Activated naive CD4-positive, alpha-beta T cell treated with anti-CD3 and anti-CD28 coated beads, Interleukin-2, amount 50 U/mL, for 24 hours (primary cell): ENCODE measurements around the gene MEIS2.

Experiments
- H3K27ac Mint-ChIP-seq: one replicate; pipeline ENCODE4 v1.8.0; 2021; ENCODE audit warnings: mild to moderate bottlenecking, mixed read lengths
- H3K27me3 Mint-ChIP-seq: one replicate; pipeline ENCODE4 v1.8.0; 2021; ENCODE audit warnings: mixed read lengths
- H3K36me3 Mint-ChIP-seq: one replicate; pipeline ENCODE4 v1.8.0; 2021; ENCODE audit warnings: mixed read lengths
- H3K4me1 Mint-ChIP-seq: one replicate; pipeline ENCODE4 v1.8.0; 2021; ENCODE audit warnings: mixed read lengths
- H3K4me3 Mint-ChIP-seq: one replicate; pipeline ENCODE4 v1.8.0; 2021; ENCODE audit warnings: mild to moderate bottlenecking, mixed read lengths
- H3K9me3 Mint-ChIP-seq: one replicate; pipeline ENCODE4 v1.8.0; 2021; ENCODE audit warnings: mixed read lengths

Gene MEIS2

GRCh38 chr15:36897834-36898233, 202.5 kb downstream of the MEIS2 start:
- no peak overlapping the region for H3K4me3 Mint-ChIP-seq
- no peaks in the 10 kb centered on the region for H3K4me1 Mint-ChIP-seq
- peaks cover 8% of the 10 kb centered on the region for H3K27me3 Mint-ChIP-seq
- H3K36me3 Mint-ChIP-seq, result no peaks in the 10 kb centered on the region
- H3K27ac Mint-ChIP-seq, result no peak overlapping the region
- peaks cover 6% of the 10 kb centered on the region for H3K9me3 Mint-ChIP-seq

DNA sequence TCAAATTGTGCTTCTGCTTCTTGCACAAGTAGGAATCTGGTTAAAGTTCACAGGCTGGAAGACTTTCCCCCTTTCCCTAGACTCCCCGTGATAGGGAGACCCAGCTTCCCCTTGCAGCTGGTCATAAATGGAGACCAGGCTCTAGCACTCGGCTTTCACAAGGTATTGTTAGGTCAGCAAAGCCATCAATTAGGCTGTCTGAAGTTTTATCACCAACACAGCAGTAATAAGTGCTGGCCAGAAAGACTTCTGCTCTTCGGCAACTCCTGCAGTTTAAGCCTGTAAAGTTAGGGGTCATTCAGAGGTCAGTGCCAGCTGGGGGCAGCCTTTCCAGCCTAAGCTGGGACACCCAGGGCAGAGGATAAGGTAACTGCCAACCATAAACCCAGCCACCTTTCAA, 203.4 kb downstream of the MEIS2 start:
- Mint-ChIP-seq H3K27me3 (peaks cover 8% of the 10 kb centered on the region), H3K4me3 (no peak overlapping the region), H3K9me3 (peaks cover 6% of the 10 kb centered on the region), H3K4me1 (no peaks in the 10 kb centered on the region), H3K27ac (no peak overlapping the region), H3K36me3 (no peaks in the 10 kb centered on the region)

DNA sequence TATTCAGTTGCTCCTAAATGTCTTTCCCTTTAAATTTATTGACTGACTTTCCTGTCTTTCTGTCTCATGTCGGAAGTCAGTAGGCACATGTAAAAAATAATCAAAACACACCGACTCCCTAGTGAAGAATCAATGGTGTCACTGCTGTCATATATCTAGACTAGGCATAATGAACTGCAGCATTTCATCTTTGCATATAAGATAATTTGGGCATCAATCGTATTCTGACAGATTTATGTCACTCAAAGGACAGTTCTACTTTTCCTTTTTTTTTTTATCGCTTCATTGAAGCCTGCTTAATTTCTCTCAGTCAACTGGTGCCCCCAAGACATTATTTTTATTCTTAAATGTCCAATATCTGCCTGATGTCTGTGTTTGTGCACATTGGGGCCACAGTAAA, 206.3 kb downstream of the MEIS2 start:
- Mint-ChIP-seq H3K4me3 (no peak overlapping the region), H3K27me3 (peaks cover 26% of the 10 kb centered on the region), H3K9me3 (peaks cover 6% of the 10 kb centered on the region), H3K36me3 (no peaks in the 10 kb centered on the region), H3K27ac (no peak overlapping the region), H3K4me1 (no peaks in the 10 kb centered on the region)

DNA sequence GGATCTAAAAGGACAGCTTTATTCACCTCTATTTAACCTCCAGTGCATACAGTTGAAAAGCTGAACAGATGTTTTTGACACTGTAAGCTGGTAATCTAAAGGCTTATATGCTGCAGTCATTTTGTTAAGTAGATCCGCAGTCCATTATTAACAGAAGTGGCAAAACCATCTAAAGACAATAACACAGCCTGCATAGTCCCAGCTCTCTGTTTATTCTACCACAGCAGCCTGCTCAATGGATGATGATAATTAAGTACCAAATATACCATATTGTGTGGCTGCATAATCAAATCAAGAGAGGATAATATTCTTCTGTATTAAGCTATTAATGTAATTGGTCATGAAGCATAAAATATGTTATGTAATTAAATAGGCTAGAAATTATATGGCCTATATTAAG, 207.1 kb downstream of the MEIS2 start:
- H3K4me3 Mint-ChIP-seq, result no peak overlapping the region
- peaks cover 30% of the 10 kb centered on the region for H3K27me3 Mint-ChIP-seq
- no peak overlapping the region for H3K27ac Mint-ChIP-seq

DNA sequence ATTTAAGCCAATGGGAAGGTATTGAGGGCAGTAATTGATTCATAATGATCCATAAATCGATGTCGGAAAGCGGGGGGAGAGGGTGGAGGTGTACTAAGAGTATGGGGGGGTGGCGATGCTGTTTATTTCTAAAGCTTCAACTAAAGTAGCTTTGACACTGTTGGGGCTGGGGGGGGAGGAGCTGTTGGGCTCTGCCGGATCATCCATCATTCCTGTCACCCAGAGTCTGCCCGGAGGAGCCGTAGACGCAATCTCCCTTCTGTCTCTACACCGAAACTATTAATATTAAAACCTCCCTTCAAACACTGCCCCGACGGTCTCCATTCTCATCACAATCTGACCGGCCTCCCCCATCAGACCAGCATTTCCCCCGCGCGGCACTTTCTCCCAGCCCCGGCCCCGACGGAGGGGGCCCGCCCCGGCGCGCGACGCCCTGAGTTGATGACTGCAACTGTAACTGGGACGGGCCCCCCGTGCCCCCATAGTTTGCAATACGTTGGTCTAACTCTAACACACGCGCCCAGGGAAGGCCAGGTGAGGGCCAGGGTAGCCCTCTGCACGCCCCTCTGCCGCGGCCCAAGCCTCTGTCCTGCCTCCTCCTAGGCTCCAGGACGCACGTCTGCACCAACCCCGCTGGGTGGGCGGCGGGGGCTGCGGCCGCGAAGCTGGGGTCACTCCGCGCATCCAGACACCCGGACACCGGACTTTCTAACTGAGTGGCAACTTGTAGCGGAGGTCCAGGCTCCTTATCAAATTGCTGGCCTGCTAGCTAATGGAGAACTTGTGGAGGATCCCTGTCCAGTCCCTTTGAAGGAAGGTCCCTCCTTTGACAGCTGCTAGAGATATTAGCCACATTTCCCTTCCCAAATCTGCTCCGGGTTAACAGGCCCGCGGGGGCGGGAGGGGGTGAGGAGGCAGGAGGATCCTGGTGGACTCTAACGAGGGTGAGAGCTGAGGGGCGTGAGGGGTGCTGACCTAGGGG, 212.0 kb downstream of the MEIS2 start:
- H3K4me1 Mint-ChIP-seq, result peaks cover 16% of the 10 kb centered on the region
- H3K4me3 Mint-ChIP-seq, result no peak overlapping the region
- H3K9me3 Mint-ChIP-seq, result peaks cover 4% of the 10 kb centered on the region
- H3K36me3 Mint-ChIP-seq, result peaks cover 3% of the 10 kb centered on the region
- no peak overlapping the region for H3K27ac Mint-ChIP-seq
- H3K27me3 Mint-ChIP-seq, result peaks cover 60% of the 10 kb centered on the region

More for the DNA sequence above, 207.1 kb downstream of the MEIS2 start:
- no peaks in the 10 kb centered on the region for H3K36me3 Mint-ChIP-seq
- H3K9me3 Mint-ChIP-seq, result peaks cover 6% of the 10 kb centered on the region
- no peaks in the 10 kb centered on the region for H3K4me1 Mint-ChIP-seq

- Mint-ChIP-seq H3K27ac (no peak overlapping the region), H3K4me1 (peaks cover 21% of the 10 kb centered on the region), H3K27me3 (peaks cover 69% of the 10 kb centered on the region), H3K9me3 (peaks cover 4% of the 10 kb centered on the region), H3K4me3 (no peak overlapping the region), H3K36me3 (peaks cover 3% of the 10 kb centered on the region)
These were observed 213.0 kb downstream of the MEIS2 start for GRCh38 chr15:36887214-36887961.

GRCh38 chr15:36886701-36887100, 213.6 kb downstream of the MEIS2 start:
- no peak overlapping the region for H3K27ac Mint-ChIP-seq
- no peak overlapping the region for H3K4me3 Mint-ChIP-seq
- H3K4me1 Mint-ChIP-seq, result peaks cover 21% of the 10 kb centered on the region

DNA sequence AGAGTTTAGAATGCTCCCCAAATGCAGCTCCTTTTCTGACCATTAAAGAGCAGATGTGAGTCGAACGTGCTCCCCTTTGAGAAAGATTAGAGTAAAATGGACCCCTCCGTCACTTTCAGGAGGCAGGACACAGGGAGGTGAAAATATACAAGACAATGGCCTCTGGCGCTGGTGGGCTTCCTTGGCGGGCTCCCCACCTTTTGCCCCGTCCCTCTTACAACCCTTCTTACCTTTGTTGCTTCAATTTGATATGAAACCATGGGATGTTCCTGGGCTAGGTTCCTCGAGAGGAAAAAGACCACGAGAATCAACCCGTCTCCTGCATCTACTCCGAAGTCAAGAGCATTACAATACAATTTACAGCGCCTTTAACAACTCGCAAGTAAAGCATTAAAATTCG, 214.2 kb downstream of the MEIS2 start:
- Mint-ChIP-seq H3K27me3 (peaks cover 73% of the 10 kb centered on the region), H3K4me3 (no peak overlapping the region), H3K36me3 (peaks cover 3% of the 10 kb centered on the region), H3K4me1 (peaks cover 21% of the 10 kb centered on the region), H3K27ac (no peak overlapping the region), H3K9me3 (peaks cover 4% of the 10 kb centered on the region)

More at GRCh38 chr15:36886701-36887100, 213.6 kb downstream of the MEIS2 start:
- Mint-ChIP-seq H3K9me3 (peaks cover 4% of the 10 kb centered on the region), H3K36me3 (peaks cover 3% of the 10 kb centered on the region), H3K27me3 (peaks cover 74% of the 10 kb centered on the region)

GRCh38 chr15:36885771-36886170, 214.6 kb downstream of the MEIS2 start:
- peaks cover 21% of the 10 kb centered on the region for H3K4me1 Mint-ChIP-seq
- H3K36me3 Mint-ChIP-seq, result peaks cover 3% of the 10 kb centered on the region
- peaks cover 75% of the 10 kb centered on the region for H3K27me3 Mint-ChIP-seq

DNA sequence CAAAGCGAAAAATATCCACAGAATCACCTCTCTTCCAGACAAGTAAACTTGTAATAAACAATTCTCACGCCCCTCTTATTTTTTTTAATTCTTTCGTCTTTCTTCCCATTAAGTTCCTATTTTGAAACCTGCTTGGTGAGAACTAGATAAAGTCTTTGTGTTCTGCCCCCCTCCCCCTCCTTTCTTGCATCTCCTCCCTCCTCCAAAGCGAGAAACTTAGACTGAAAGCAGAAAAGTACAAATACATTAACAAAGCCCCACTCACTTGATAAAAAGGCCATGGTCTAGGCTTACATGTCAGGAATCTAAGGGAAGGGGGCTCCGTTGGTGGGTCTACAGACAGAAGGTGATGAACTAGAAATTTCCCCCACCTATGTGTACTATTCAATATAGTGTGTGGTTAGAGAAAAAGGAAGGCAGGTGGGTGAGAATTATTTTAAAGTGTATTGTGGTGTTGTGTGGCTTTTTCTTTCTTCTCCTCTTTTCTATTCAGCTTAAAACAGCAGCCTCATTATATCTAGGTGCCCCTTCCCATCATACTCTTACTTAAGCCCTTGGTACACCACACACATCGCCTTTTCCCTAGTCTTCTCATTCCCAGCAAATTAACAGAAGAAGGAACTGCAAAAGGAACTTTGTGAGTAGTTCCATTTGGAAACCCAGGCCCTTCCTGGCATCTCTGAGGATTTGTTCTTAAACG, 215.3 kb downstream of the MEIS2 start:
- peaks cover 21% of the 10 kb centered on the region for H3K4me1 Mint-ChIP-seq
- H3K27me3 Mint-ChIP-seq, result peaks cover 76% of the 10 kb centered on the region
- H3K27ac Mint-ChIP-seq, result no peak overlapping the region
- H3K36me3 Mint-ChIP-seq, result peaks cover 3% of the 10 kb centered on the region
- H3K4me3 Mint-ChIP-seq, result no peak overlapping the region
- H3K9me3 Mint-ChIP-seq, result peaks cover 4% of the 10 kb centered on the region

More at GRCh38 chr15:36885771-36886170, 214.6 kb downstream of the MEIS2 start:
- Mint-ChIP-seq H3K9me3 (peaks cover 4% of the 10 kb centered on the region), H3K27ac (no peak overlapping the region), H3K4me3 (no peak overlapping the region)

GRCh38 chr15:36884518-36884875, 215.9 kb downstream of the MEIS2 start:
- Mint-ChIP-seq H3K4me3 (no peak overlapping the region), H3K36me3 (peaks cover 3% of the 10 kb centered on the region), H3K27ac (no peak overlapping the region), H3K4me1 (peaks cover 21% of the 10 kb centered on the region), H3K9me3 (peaks cover 4% of the 10 kb centered on the region), H3K27me3 (peaks cover 76% of the 10 kb centered on the region)

DNA sequence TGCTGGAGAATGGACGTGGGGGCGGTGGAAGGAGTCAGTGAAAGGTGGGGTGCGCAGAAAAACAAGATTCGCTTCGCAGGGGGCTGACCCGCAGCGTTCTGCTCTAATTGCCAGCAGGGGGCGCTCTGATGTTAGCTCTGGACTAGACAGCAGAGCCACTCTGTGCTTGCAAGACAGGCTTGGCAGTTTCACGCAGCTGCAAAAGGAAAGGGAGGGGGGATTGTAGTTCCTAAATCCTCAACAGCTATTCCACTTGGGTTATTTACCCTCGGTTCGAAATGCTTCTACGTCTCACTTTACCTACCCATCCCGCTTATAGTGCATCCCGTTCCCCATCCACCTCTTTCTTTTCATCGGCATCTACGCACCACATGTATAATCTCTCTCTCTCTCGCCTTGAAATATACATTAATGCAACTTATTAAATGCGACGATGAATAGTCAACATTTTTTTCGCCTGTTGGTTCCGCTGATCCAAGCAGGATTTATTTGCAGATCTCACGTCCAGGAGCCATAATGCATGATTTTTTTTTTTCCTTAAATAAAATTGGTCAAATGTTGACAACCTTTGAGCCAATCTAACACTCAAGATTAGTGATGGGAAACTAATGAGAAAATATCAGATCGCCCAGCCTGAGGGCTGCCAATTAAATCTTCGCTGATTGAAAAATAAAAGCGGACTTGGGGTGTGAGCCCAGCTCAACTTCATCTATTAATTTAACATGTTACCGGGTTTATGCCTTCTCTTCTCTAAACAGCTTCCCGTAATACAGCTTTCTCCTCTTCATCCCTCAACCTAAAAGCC, 216.4 kb downstream of the MEIS2 start:
- Mint-ChIP-seq H3K9me3 (peaks cover 4% of the 10 kb centered on the region), H3K36me3 (peaks cover 3% of the 10 kb centered on the region), H3K27me3 (peaks cover 76% of the 10 kb centered on the region), H3K4me3 (no peak overlapping the region), H3K27ac (no peak overlapping the region), H3K4me1 (peaks cover 21% of the 10 kb centered on the region)

GRCh38 chr15:36882487-36883131, 217.7 kb downstream of the MEIS2 start:
- Mint-ChIP-seq H3K9me3 (peaks cover 4% of the 10 kb centered on the region), H3K4me1 (peaks cover 24% of the 10 kb centered on the region), H3K4me3 (no peak overlapping the region), H3K36me3 (peaks cover 3% of the 10 kb centered on the region), H3K27me3 (peaks cover 80% of the 10 kb centered on the region), H3K27ac (no peak overlapping the region)

DNA sequence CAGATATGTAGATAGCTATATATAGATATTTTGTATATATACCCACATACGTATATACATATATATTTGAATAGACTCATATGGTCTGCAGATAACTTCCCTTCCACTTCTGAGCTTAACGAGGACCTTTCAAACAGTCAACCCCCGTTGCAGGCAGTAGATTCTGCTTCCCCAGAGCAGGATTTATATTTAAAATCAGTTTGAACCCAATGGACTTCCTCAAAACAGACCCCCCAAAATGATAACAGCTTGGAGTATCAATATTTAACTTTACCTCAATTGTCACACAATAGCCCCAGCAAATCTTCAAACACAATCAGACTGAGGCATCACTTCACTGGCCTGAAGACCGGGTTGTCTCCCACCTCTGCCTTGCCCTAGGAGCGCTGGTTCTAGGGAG, 218.3 kb downstream of the MEIS2 start:
- Mint-ChIP-seq H3K9me3 (peaks cover 2% of the 10 kb centered on the region), H3K4me1 (peaks cover 22% of the 10 kb centered on the region), H3K4me3 (no peak overlapping the region), H3K27me3 (peaks cover 82% of the 10 kb centered on the region), H3K27ac (no peak overlapping the region), H3K36me3 (peaks cover 2% of the 10 kb centered on the region)
